SU-DHL-6 (cell line): ENCODE data around the gene UBE3C.

Experiments used
- CTCF ChIP-seq: fragments of 200-600 bp; sonication (generic); IDR thresholded peaks from one replicate; pipeline ENCODE4 v1.5.1; 2017; ENCODE audit warnings: antibody characterized with exemption, mild to moderate bottlenecking, low read length, moderate library complexity; ENCODE audit not compliant: insufficient read depth, poor library complexity, severe bottlenecking
- EZH2phosphoT487 ChIP-seq: fragments of 200-600 bp; sonication (generic), shearing (Covaris generic); conservative IDR thresholded peaks from 2 replicates; pipeline ENCODE4 v1.6.1; 2018; ENCODE audit warnings: mild to moderate bottlenecking, antibody characterized with exemption, low read length, moderate library complexity, mixed read lengths

GRCh38 chr7:157136372-157136771, 2.4 kb upstream of the UBE3C start:
- TF ChIP-seq CTCF, result no peak
- no peak for TF ChIP-seq EZH2phosphoT487
